ENCODE measurements around the gene TRIM26. TPM values are rescaled to one million over a fixed set of nuclear protein-coding genes. Genes with fewer than 3 reads are reported as not detected.

Gene TRIM26
- total and polyA plus RNA-seq, 2 of the 13 experiments (the other 11 are each of a cell fraction or from before 2014, with no cell fraction given): 27.1 to 38.7 TPM

DNA sequence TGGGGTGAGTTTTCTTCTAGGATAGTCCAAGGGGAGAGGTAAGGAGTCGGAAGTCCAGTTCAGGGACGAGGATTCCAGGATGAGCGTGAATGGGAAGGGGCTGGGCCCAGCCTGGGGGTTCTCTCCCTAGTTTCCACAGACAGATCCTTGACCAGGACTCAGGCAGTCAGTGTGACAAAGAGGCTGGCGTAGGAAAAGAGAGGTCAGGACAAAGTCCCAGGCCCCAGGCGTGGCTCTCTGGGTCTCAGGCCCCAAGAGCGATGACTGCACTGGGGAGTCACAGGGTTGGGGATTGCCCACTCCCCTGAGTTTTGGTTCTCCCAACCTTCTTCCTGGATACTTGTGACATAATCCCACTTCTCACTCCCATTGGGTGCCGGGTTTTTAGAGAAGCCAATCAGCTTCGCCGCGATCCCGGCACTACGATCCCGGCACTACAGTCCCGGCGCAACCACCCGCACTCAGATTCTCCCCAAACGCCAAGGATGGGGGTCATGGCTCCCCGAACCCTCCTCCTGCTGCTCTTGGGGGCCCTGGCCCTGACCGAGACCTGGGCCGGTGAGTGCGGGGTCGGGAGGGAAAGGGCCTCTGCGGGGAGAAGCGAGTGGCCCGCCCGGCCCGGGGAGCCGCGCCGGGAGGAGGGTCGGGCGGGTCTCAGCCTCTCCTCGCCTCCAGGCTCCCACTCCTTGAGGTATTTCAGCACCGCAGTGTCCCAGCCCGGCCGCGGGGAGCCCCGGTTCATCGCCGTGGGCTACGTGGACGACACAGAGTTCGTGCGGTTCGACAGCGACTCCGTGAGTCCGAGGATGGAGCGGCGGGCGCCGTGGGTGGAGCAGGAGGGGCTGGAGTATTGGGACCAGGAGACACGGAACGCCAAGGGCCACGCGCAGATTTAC is 46.2 kb upstream of the TRIM26 start (continued):
- 0 out of 2 replicates have a peak, but pooled peaks have one; percentile 17 for TF ChIP-seq AKAP8 (CRISPR knock-in tag; IDR thresholded peaks at IDR 0.05)
- TF ChIP-seq ZNF124 (CRISPR knock-in tag; IDR thresholded peaks at IDR 0.05): peak; percentile 50; the same call in 1 of the 2 replicates
- no peak for TF ChIP-seq SUZ12 (IDR thresholded peaks at IDR 0.05; ENCODE audit: low read depth, low read length)
- TF ChIP-seq MTA1 (CRISPR knock-in tag; IDR thresholded peaks at IDR 0.05; ENCODE audit: borderline replicate concordance): 0 out of 2 replicates have a peak, but pooled peaks have one; percentile 27
- TF ChIP-seq ATF1 (CRISPR knock-in tag; IDR thresholded peaks at IDR 0.05): peak; percentile 93
- peak; percentile 91 for TF ChIP-seq ZNF501 (CRISPR knock-in tag; IDR thresholded peaks at IDR 0.05)
- 0 out of 2 replicates have a peak, but pooled peaks have one; percentile 61 for TF ChIP-seq ZNF468 (CRISPR knock-in tag; IDR thresholded peaks at IDR 0.05)
- peak; percentile 19; the same call in 1 of the 2 replicates for TF ChIP-seq DR1 (CRISPR knock-in tag; IDR thresholded peaks at IDR 0.05)
- TF ChIP-seq TAF1 (CRISPR knock-in tag; IDR thresholded peaks at IDR 0.05): peak; percentile 52; the same call in 1 of the 2 replicates
- TF ChIP-seq, protein P1, sequence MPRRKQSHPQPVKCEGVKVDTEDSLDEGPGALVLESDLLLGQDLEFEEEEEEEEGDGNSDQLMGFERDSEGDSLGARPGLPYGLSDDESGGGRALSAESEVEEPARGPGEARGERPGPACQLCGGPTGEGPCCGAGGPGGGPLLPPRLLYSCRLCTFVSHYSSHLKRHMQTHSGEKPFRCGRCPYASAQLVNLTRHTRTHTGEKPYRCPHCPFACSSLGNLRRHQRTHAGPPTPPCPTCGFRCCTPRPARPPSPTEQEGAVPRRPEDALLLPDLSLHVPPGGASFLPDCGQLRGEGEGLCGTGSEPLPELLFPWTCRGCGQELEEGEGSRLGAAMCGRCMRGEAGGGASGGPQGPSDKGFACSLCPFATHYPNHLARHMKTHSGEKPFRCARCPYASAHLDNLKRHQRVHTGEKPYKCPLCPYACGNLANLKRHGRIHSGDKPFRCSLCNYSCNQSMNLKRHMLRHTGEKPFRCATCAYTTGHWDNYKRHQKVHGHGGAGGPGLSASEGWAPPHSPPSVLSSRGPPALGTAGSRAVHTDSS (CRISPR knock-in tag; conservative IDR thresholded peaks at IDR 0.05): peak; percentile 12; the same call in 1 of the 2 replicates
- TF ChIP-seq, protein P2, sequence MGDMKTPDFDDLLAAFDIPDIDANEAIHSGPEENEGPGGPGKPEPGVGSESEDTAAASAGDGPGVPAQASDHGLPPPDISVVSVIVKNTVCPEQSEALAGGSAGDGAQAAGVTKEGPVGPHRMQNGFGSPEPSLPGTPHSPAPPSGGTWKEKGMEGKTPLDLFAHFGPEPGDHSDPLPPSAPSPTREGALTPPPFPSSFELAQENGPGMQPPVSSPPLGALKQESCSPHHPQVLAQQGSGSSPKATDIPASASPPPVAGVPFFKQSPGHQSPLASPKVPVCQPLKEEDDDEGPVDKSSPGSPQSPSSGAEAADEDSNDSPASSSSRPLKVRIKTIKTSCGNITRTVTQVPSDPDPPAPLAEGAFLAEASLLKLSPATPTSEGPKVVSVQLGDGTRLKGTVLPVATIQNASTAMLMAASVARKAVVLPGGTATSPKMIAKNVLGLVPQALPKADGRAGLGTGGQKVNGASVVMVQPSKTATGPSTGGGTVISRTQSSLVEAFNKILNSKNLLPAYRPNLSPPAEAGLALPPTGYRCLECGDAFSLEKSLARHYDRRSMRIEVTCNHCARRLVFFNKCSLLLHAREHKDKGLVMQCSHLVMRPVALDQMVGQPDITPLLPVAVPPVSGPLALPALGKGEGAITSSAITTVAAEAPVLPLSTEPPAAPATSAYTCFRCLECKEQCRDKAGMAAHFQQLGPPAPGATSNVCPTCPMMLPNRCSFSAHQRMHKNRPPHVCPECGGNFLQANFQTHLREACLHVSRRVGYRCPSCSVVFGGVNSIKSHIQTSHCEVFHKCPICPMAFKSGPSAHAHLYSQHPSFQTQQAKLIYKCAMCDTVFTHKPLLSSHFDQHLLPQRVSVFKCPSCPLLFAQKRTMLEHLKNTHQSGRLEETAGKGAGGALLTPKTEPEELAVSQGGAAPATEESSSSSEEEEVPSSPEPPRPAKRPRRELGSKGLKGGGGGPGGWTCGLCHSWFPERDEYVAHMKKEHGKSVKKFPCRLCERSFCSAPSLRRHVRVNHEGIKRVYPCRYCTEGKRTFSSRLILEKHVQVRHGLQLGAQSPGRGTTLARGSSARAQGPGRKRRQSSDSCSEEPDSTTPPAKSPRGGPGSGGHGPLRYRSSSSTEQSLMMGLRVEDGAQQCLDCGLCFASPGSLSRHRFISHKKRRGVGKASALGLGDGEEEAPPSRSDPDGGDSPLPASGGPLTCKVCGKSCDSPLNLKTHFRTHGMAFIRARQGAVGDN (CRISPR knock-in tag; IDR thresholded peaks at IDR 0.05): peak; percentile 83
- TF ChIP-seq HBP1 (CRISPR knock-in tag; IDR thresholded peaks at IDR 0.05; ENCODE audit: low read depth): peak; percentile 55; the same call in 1 of the 2 replicates
- no peak for TF ChIP-seq TRIM24 (CRISPR knock-in tag; IDR thresholded peaks at IDR 0.05)
- peak; percentile 83; the same call in 1 of the 2 replicates for TF ChIP-seq NFE2L1 (CRISPR knock-in tag; IDR thresholded peaks at IDR 0.05; ENCODE audit: borderline replicate concordance)
- TF ChIP-seq, protein P3, sequence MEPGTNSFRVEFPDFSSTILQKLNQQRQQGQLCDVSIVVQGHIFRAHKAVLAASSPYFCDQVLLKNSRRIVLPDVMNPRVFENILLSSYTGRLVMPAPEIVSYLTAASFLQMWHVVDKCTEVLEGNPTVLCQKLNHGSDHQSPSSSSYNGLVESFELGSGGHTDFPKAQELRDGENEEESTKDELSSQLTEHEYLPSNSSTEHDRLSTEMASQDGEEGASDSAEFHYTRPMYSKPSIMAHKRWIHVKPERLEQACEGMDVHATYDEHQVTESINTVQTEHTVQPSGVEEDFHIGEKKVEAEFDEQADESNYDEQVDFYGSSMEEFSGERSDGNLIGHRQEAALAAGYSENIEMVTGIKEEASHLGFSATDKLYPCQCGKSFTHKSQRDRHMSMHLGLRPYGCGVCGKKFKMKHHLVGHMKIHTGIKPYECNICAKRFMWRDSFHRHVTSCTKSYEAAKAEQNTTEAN (CRISPR knock-in tag; conservative IDR thresholded peaks at IDR 0.05): 0 out of 2 replicates have a peak, but pooled peaks have one; percentile 45
- TF ChIP-seq POLR2AphosphoS2 (IDR thresholded peaks at IDR 0.05; ENCODE audit: low read depth, low read length): no peak
- TF ChIP-seq ZNF143 (CRISPR knock-in tag; IDR thresholded peaks at IDR 0.05): peak; percentile 32; the same call in 1 of the 2 replicates
